Hippocampal formation (tissue), 2 donors: ENCODE data around the gene ABCG4.
A peak's percentile ranks its signal among the peaks of the same experiment; 100 is the strongest.
"Not testable (repeated sequence)": the region's sequence is repeated elsewhere in the genome, so short reads cannot be mapped to it uniquely, and the experiment has no call there.

Source experiments
- DNase-seq, 2 donors: peaks; one replicate each; lab custom pipeline; 2025; lab: John Stamatoyannopoulos, UW

The ABCG4 gene

DNA sequence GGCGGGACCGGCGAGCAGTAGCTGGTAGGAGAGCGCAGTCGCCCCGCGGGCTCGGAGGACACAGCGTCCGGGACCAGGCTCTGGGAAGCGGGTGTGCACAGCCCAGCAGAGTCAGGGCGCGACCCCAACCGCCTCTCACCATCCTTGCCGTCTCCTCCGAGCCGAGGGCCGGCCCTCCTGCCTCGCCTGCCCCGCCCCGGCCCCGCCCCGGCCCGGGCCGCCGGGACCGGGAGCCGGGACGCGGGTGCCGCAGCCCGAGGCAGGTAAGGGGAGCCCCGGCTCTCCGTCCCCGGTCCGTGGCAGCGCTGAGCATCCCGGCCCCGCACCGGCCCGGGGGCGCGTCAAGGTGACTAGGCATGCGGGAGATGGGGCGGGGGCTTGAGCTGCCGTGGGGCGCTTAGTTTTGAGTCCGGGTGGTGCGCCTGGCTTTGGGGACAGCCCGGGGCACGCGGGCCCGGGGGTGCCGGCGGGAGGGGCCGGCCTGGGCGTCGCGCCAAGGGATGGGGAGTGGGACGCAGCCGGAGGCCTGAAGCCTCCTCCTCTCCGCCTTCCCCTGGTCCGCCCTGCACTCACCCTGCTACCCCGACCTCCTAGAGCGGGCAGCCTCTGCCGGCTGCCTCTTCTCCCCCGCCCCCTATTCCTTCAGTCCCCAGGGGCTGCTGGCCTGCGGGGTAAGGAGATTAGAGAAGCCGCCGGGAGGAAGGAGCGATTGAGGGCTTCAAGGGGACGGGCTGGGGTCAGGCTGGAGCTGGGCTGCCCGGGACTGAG, at the start of gene ABCG4:
Gene ABCG4, plus strand, starts transcription at position 35 of the 768 bp plus-strand sequence. CDS start 914 bp downstream, outside the sequence.
- DNase-seq = no peak

DNA sequence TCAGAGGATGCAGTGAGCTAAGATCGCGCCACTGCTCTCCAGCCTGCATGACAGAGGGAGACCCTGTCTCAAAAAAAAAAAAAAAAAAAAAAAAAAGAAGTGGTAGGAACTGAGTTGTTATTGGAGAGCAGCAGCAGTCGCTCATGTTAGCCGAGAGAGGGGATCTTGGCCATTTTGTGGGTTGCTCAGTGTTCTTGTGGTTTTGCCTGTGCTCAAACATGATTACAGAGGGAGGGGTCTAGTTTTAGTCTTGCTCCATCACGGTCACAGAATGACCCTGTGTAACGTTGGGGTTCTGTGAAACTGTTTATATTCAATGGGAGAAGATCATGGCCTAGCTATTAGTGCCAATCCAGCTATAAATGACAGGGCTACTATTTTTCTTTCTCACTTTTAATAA, 49.1 kb upstream of the ABCG4 start:
- DNase-seq = no peak

DNA sequence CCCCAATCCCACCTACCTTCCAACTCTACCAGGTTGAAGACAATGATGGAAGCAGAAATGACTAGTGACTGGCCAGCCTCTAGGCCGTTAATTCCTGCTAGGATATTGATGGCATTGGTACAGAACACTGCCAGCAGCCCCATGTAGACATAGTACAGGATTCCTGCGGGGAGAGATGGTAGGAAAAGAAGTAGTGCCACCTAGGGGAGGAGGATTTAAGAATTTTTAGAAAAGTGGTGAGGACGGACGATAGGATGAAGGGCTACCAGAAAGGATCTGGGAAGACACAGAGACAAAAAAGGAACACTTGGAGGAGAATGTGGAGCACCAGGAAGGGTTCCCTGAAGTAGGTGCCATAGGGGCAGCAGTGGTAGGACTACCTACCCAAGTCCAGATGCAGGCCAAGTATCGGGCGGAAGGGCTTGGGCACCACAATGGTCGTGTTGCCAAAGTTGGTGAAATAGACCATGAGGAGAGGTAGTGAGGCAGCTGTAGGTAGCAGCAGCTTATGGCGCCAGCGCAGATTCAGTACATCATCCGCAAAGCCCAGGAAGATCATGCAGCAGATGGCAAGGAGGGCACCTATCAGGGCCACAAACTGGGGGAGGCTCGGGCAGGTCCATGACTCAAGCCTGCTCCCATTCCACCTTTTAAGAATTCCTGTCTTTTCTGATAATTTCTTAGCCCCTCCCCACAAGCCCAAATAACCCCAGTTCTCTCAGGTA, 48.4 kb upstream of the ABCG4 start:
- peak in 1 of 2 donors; percentile 24 for DNase-seq

DNA sequence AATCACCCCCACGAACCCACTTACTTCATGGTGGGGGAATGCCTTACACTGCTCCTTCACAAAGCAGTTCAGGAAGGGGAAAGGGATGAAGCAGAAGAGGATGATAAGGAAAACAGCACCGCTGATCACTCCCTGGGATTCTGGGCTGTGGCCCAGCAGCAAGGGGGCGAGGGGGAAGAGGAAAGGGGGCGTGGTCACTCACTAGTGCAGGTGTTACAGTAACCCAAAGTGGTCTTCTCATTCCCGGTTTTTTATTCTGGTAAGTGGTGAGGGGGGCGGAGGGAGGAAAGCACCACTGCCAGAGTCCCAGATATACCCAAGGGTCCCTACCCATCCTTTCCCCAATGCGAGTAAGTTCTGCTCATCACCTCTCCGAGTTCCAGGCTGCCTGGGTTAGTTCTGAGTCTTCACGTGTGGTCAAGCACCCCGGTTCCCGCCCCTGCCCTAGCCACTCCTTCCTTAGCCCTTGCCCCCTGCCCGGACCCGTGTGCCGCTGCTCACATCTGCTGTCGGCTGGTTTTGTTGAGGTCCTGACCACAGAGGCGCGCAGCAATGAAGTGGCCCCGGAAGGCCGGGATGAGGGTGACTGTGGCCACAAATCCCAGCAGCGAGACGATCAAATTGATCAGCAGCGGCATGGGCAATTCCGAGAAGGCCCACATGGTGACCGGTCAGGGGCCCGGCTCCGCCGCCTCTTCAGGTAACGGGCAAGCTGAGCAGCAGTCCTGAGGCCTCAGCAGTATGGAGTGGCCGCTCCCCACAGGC, 47.7 kb upstream of the ABCG4 start:
- DNase-seq = no peak

DNA sequence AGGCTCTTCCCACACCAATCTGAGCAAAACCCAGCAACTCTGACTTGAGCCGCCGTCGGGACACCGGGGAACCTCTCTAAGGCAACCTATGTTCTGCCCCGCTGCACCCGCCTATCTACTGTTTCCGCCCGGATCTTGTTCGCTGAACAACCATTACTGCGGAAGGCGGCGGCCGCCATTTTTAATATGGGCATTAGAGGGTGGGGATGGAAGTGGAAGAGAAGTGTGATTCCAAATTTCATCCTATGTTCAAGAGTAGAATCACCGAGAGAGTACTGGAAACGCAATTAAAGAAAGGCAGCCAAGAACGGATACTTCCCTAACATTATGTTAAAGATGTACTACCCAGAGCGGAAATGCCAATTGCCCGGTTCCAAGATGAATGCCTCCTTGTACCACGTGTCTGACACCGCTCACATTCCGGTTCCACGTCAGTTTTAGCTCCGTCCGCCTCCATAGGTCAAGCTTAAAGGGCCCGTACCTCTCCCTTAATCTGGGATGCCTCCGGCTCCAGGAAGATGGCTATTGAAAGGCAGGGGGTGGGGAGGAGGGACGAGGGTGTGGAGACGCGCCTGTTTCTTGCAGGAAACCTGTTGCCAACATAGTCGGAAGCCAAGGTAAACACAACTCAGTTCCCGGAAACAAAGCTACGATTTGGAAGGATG, 47.0 kb upstream of the ABCG4 start, which contains the start of gene DPAGT1:
Gene DPAGT1, minus strand, starts transcription at position 95 of the 665 bp plus-strand sequence. CDS start 198 bp downstream, outside the sequence.
- DNase-seq = peak; percentile 88 to 98

DNA sequence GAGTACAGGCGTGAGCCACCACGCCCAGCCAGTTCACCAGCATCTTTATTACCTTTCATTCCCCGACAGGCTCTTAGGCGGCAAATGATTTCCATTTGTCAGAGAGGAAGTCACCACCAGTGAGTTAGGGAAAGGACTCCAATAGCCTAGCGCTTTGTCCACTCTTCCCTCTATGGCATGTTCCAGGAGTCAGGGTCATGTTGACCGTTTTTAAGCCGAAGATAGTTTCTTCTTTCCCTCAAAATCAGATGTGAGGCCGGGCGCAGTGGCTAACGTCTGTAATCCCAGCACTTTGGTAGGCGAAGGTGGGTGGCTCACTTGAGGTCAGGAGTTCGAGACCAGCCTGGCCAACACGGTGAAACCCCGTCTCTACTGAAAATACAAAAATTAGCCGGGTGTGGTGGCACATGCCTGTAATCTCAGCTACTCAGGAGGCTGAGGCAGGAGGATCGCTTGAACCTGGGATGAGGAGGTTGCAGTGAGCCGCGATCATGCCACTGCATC, 45.6 kb upstream of the ABCG4 start:
- DNase-seq = not testable (repeated sequence)

DNA sequence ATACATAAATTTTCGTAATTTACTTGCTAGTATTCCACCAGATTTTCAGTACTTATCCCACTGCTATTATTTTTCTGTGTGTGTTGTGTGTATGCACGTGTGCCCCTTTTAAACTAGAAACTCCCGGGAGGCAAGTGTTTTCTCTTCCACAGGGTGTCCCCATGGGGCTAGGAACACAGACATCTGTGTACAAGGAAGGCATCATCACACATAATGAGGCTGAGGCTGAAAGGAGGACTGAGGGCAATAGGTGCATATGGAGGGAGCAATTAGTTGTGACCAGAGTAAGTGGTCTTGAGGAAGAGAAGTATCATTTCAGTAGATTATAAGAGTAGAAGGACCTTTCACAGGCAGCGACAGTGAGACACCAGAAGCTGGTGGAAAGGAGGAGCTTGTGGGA, 45.1 kb upstream of the ABCG4 start:
- peak in 1 of 2 donors; percentile 2 for DNase-seq

DNA sequence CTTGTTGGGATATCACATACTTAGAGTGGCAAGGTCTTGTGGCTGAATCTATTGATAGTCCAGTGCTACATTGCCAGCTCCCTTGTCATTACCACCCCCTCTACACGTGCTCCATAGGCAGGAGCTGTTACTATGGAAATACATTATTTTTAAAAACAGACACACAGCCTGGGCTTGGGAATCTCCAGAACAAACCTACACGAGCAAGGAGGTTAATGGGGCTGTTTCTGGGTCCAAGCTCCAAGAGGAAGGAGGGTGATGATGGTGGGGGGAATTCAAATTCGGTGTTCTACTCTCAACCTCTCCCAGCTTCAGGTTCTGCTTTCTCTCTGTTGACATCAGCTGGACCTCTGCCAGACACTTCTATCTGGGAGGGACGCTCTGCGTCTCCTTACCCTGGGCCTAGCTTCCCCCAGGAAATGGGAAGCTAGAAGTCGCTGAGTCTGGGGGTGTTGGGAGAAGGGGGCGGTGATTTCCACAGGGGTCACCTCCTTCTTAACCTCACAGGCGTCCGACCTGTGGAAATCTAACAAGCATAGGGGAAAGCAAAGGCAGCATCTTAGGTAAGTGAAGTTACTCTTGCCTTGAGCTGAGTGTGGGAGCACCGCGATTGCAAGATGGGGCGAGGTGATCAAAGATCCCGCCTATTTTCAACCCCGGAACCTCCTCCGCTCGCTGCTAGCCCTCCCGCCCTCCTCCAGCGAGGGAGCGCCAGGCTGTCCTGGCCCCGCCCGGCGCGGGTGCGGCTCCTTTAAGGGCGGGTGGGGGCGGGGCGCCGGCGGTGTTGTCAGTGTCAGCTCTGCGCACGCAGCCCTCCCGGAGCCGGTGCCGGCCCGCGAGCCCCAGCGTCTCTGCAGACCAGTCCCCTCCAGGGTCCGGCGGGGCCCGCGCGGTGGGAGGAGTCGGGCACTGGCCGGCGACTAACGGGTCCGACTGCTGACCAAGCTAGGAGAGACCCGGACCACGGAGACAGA, 42.0 kb upstream of the ABCG4 start, which contains the start of gene C2CD2L:
Gene C2CD2L, plus strand, starts transcription at position 781 of the 974 bp plus-strand sequence. CDS start 398 bp downstream, outside the sequence.
- DNase-seq = peak; percentile 63 to 83

DNA sequence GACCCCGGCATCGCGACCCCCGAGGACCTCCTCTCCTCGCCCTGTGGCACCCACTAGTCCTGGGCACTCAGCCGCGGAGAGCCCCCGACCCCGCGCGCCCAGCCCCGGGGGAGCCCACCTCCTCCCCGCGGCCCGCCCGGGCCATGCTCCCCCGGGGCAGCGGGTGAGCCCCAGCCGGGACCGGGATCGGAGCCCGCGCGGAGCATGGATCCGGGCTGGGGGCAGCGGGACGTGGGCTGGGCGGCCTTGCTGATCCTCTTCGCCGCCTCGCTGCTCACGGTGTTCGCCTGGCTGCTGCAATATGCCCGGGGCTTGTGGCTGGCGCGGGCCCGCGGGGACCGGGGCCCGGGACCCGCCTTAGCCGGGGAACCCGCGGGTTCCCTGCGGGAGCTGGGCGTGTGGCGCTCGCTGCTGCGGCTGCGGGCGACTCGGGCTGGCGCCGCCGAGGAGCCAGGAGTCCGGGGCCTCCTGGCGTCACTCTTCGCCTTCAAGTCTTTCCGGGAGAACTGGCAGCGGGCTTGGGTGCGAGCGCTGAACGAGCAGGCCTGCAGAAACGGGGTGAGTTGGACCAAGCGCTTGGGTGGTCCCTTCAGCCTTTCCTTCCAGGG, 41.2 kb upstream of the ABCG4 start:
- no peak for DNase-seq

DNA sequence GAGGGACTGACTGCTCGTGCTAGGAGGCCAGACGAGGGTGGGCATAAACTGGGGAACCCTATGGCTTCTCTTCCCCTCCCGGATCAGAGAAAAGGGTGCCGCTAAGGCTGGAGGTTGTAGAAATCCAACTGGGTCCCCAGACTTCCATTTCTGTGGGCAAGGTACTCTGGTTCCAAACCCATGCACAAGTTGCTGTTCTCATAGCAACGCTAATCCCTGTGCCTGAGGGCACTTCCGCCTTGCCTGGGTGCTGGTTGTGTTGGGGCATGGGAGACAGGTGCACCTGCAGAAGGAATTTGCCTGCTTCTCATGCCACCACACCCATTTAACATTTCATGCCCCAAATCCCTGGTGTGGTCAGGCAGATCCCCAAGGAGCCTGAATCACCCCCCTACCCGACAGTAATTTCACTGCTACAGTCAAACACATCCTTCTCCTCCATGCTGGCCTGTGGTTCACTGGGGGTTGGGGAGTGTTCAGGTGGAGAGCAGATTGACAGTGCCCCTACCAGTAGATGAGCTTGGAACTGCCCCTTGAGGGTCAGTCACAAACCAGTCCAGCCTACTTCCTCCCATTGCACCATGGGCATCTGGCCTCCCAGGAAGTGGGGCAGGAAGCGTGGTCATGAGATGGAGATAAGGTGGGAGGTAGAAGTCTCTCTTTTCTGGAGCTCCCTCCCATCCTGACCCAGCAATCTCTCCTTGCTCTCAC, 40.6 kb upstream of the ABCG4 start:
- DNase-seq = peak in 1 of 2 donors; percentile 3

DNA sequence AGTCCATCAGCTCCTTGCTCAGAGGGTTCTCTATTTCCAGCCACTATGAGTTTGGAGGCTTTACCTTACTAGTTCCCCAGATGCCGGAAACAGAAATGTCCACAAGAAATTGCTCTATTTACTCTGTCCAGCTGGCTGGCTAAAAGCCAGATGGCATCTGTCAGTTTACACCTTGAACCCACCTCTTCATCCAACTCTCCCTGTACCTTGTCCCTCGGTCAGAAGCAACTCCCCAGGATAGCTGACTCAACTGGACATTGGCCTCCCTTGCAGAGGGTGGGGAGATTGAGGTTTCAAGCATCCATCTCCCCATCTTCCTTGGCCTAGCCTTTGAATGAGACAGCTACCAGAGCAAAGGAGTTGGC, 40.0 kb upstream of the ABCG4 start:
- DNase-seq = no peak

DNA sequence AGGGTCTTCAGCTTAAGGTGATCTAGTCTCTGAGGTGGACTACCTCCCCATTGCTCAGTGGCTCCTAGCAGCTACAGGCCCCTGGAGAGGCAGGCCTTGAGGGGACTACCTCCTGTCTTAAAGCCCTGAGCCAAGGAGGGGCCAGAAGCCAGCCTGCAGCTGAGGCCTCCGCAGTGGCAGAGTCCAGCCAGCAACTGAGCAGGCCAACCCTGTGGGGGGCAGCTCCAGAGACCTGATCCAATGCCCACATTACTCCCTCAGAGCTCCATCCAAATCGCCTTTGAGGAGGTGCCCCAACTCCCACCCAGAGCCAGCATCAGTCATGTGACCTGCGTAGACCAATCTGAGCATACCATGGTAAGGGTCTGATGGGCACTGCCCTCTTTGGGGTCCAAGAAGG, 39.0 kb upstream of the ABCG4 start:
- no peak for DNase-seq

DNA sequence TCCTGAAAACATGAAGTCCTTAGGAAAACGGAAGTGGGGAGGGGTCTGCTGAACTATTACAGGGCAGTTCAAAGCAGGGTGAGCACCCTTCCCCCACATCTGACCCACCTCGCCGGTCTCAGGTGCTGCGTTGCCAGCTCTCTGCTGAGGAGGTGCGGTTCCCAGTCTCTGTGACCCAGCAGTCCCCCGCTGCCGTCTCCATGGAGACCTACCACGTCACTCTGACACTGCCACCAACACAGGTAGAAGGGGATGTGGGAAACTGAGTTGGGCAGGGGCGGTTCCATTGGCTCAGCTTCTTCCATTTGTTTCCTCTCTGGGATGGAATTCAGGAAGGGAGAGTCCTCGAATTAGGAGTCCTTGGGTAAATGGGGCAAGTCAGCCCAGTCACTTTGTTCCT, 38.4 kb upstream of the ABCG4 start:
- no peak for DNase-seq

DNA sequence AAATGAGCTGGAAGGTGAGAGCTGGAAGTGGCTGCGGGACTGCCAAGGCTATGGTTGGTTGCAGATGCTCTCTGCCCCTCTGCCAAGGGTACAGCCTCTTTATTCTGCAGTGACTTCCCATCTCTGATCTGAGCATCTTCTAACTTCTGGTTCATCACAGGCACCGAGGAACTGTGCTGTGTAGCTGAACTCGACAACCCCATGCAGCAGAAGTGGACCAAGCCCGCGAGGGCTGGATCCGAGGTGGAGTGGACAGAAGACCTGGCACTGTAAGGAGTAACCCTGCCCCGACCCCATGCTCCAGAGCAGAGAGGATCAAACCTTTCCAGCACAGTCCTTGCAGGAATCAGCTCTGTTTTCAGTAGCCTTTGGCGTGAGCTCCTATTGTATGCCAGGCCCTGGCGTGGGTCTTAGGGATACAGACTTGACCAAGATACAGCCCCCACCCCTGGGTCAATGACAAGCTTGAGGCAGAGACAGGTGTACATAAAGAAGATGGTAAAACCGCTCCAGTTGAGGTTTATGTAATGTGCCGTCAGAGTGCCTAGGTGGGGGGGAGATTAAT, 37.4 kb upstream of the ABCG4 start:
- no peak for DNase-seq

DNA sequence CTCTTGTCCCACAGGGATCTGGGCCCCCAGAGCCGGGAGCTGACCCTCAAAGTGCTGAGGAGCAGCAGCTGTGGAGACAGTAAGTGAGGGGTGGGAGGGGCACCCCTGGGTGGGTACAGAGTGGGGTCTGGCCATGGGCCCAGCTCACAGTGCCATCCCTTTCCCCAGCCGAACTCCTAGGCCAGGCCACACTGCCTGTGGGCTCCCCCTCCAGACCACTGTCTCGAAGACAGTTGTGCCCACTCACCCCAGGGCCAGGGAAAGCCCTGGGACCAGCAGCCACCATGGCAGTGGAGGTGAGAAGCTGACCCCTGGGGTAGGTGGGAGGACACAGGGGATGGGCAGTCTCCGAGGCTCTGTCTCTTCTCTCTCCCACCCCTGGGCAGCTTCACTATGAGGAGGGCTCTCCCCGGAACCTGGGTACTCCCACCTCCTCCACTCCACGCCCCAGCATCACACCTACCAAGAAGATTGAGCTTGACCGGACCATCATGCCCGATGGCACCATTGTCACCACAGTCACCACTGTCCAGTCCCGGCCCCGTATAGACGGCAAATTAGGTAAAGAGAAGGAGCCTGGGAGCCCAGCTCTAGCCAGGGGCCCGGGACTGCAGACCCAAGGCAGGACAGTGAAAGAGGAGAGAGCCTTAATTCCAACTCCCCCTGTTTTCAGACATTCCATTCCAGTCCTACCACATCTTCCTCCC, 36.4 kb upstream of the ABCG4 start:
- no peak for DNase-seq

DNA sequence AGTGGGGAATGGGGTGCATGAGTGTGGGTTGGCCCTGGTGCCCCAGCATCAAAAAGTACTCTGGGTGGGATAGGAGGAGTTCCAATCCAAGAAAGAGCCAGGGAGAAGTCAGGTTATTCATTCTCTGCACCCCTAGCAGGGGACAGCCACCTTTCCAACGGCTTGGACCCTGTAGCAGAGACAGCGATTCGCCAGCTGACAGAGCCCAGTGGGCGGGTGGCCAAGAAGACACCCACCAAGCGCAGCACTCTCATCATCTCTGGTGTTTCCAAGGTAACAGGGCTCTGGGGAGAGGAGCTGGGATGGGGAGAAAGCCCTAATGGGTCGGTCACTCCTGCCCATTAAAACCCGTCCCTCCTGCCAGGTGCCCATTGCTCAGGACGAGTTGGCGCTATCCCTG, 35.1 kb upstream of the ABCG4 start:
- DNase-seq = no peak

DNA sequence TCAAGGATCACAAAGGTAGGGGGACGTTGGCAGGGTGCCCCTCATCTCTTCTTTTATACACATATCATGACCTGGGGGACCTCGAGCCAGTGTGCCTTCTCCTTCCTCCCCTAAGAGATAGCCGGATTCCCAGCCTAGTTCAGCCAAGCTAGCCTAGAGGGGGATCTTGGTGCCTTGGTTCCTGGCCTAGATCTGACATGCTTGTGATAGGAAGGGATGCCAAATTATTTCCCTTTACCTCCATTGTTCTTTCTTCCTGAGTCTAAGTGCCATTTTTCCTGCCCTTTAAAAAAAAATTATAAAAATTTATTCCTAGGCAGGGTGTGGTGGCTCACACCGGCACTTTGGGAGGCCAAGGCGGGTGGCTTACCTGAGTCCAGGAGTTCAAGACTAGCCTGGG, 34.5 kb upstream of the ABCG4 start:
- DNase-seq = no peak
